Loucy (cell line): ENCODE data around the gene ZYX.

Experiments used
- EZH2phosphoT487 ChIP-seq: fragments of 200-600 bp; IDR thresholded peaks from 2 replicates; pipeline ENCODE4 v1.6.1; 2018; ENCODE audit warnings: antibody characterized with exemption, mild to moderate bottlenecking, moderate library complexity, borderline replicate concordance
- TF ChIP-seq, protein P1 (sequence below): fragments of 200-600 bp; sonication (generic); conservative IDR thresholded peaks from 2 replicates; pipeline ENCODE4 v1.5.1; 2014; ENCODE audit warnings: mild to moderate bottlenecking, antibody characterized with exemption, low read length

DNA sequence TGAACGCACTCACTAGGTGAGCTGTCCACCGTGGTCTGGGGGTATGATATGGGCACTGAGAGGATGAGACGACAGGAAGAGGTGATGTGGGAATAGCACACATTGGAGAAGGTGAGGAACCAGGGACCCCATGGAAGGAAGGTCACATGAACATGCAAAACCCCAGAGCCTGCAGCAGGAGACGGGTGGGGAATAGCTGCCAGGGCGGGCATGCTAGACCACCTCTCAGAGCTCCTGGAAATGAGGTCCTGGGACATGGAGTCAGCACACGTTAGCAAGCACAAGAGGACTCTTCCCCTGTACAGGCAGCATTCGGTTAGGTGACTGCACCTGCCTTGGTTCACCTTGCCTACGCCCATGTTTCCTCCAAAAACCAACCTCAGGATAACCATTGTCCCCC is 26.8 kb upstream of the ZYX start:
- TF ChIP-seq, protein P1, sequence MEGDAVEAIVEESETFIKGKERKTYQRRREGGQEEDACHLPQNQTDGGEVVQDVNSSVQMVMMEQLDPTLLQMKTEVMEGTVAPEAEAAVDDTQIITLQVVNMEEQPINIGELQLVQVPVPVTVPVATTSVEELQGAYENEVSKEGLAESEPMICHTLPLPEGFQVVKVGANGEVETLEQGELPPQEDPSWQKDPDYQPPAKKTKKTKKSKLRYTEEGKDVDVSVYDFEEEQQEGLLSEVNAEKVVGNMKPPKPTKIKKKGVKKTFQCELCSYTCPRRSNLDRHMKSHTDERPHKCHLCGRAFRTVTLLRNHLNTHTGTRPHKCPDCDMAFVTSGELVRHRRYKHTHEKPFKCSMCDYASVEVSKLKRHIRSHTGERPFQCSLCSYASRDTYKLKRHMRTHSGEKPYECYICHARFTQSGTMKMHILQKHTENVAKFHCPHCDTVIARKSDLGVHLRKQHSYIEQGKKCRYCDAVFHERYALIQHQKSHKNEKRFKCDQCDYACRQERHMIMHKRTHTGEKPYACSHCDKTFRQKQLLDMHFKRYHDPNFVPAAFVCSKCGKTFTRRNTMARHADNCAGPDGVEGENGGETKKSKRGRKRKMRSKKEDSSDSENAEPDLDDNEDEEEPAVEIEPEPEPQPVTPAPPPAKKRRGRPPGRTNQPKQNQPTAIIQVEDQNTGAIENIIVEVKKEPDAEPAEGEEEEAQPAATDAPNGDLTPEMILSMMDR = no peak
- TF ChIP-seq EZH2phosphoT487 = no peak
